GM23338 (cell line): ENCODE results near the gene XYLB. TPM values are rescaled to one million over a fixed set of nuclear protein-coding genes. Genes with fewer than 3 reads are reported as not detected.

Experiments used
- ATAC-seq: fragments of 200-7000 bp; cut with Tn5 transposase; 3 replicates; pipeline ENCODE4 v1.9.1; 2020
- DNase-seq: peaks from one replicate; pipeline ENCODE4 v3.0.0-alpha.2; 2015; ENCODE audit warnings: low spot score
- H2AFZ ChIP-seq: fragments of 200-600 bp; sonication (generic); 2 replicates; pipeline ENCODE4 v1.8.0; 2016; ENCODE audit warnings: antibody characterized with exemption, mild to moderate bottlenecking, moderate library complexity
- H3F3A ChIP-seq: fragments of 200-600 bp; sonication (generic); replicated peaks from 2 replicates; pipeline ENCODE4 v1.8.0; 2017; ENCODE audit warnings: antibody characterized with exemption, mixed run types, low read depth
- H3K27ac ChIP-seq: fragments of 200-600 bp; sonication (generic); 2 replicates; pipeline ENCODE4 v1.6.1; 2016; ENCODE audit warnings: low read depth
- H3K27me3 ChIP-seq: fragments of 200-600 bp; sonication (generic); 2 replicates; pipeline ENCODE4 v1.8.0; 2016; ENCODE audit warnings: mild to moderate bottlenecking, mixed run types, moderate library complexity; ENCODE audit not compliant: insufficient read depth
- H3K36me3 ChIP-seq: fragments of 200-600 bp; sonication (generic); 2 replicates; pipeline ENCODE4 v1.8.0; 2016; ENCODE audit warnings: mild to moderate bottlenecking; ENCODE audit not compliant: insufficient read depth
- H3K4me1 ChIP-seq: fragments of 200-600 bp; sonication (generic); 2 replicates; pipeline ENCODE4 v1.8.0; 2016; ENCODE audit warnings: mild to moderate bottlenecking, moderate library complexity; ENCODE audit not compliant: insufficient read depth
- H3K4me2 ChIP-seq: fragments of 200-600 bp; sonication (generic); 2 replicates; pipeline ENCODE4 v1.7.1; 2017; ENCODE audit warnings: mixed run types
- H3K4me3 ChIP-seq: fragments of 200-600 bp; sonication (generic); 2 replicates; pipeline ENCODE4 v1.6.1; 2016; ENCODE audit warnings: mixed run types
- H3K79me2 ChIP-seq: fragments of 200-600 bp; sonication (generic); replicated peaks from 2 replicates; pipeline ENCODE4 v1.8.0; 2017; ENCODE audit warnings: mild to moderate bottlenecking; ENCODE audit not compliant: insufficient read depth
- H3K9me2 ChIP-seq: fragments of 200-600 bp; sonication (generic); 2 replicates; pipeline ENCODE4 v1.8.0; 2017; ENCODE audit not compliant: insufficient read depth
- H4K20me1 ChIP-seq: fragments of 200-600 bp; sonication (generic); replicated peaks from 2 replicates; pipeline ENCODE4 v1.8.0; 2017; ENCODE audit warnings: mild to moderate bottlenecking; ENCODE audit not compliant: insufficient read depth
- H3K27ac Mint-ChIP-seq: 2 replicates; pipeline ENCODE4 v1.8.0; 2020; ENCODE audit warnings: inconsistent platforms, mild to moderate bottlenecking, moderate library complexity, mixed read lengths
- H3K27me3 Mint-ChIP-seq: 3 replicates; pipeline ENCODE4 v1.8.0; 2022; ENCODE audit warnings: low read depth, mild to moderate bottlenecking, moderate library complexity, mixed read lengths, inconsistent platforms; ENCODE audit not compliant: insufficient read depth, poor library complexity
- H3K36me3 Mint-ChIP-seq: 3 replicates; pipeline ENCODE4 v1.8.0; 2021; ENCODE audit warnings: low read depth, mild to moderate bottlenecking, inconsistent platforms, moderate library complexity, mixed read lengths
- H3K4me1 Mint-ChIP-seq: 3 replicates; pipeline ENCODE4 v1.8.0; 2020; ENCODE audit warnings: mild to moderate bottlenecking, inconsistent platforms, mixed read lengths
- H3K4me3 Mint-ChIP-seq: 3 replicates; pipeline ENCODE4 v1.8.0; 2021; ENCODE audit warnings: moderate library complexity, mild to moderate bottlenecking, inconsistent platforms, mixed read lengths
- H3K9me3 Mint-ChIP-seq: 3 replicates; pipeline ENCODE4 v1.8.0; 2020; ENCODE audit warnings: moderate library complexity, mild to moderate bottlenecking, inconsistent platforms, mixed read lengths
- CREB1 ChIP-seq: fragments of 250-450 bp; sonication (Bioruptor Pico); IDR thresholded peaks from 2 replicates; pipeline ENCODE4 v1.5.0; 2020; ENCODE audit warnings: low read depth, mild to moderate bottlenecking, moderate library complexity
- CTCF ChIP-seq, 2 experiments: fragments of 200-600 bp in 1 of 2; sonication (generic) in 1 of 2; conservative IDR thresholded peaks; 2 replicates each; pipeline versions ENCODE4 v1.5.1 to v1.6.1; 2016 to 2017; ENCODE audit warnings: antibody characterized with exemption in 2 of 2, low read depth in 2 of 2, mild to moderate bottlenecking in 2 of 2, moderate library complexity in 1 of 2
- ETS1 ChIP-seq: IDR thresholded peaks from 2 replicates; pipeline ENCODE4 v1.6.1; 2016; ENCODE audit warnings: antibody characterized with exemption
- EZH2 ChIP-seq: fragments of 200-600 bp; sonication (generic); IDR thresholded peaks from one replicate; pipeline ENCODE4 v1.8.0; 2017; ENCODE audit warnings: antibody characterized with exemption, mild to moderate bottlenecking, low read depth; ENCODE audit not compliant: unreplicated experiment
- EZH2phosphoT487 ChIP-seq: fragments of 200-600 bp; sonication (generic); IDR thresholded peaks from one replicate; pipeline ENCODE4 v1.8.1; 2018; ENCODE audit warnings: antibody characterized with exemption; ENCODE audit not compliant: unreplicated experiment
- JUNB ChIP-seq: IDR thresholded peaks from one replicate; pipeline ENCODE4 v1.6.1; 2016; ENCODE audit warnings: antibody characterized with exemption; ENCODE audit not compliant: unreplicated experiment
- NANOG ChIP-seq: IDR thresholded peaks from 2 replicates; pipeline ENCODE4 v1.6.1; 2016; ENCODE audit warnings: antibody characterized with exemption, borderline replicate concordance
- POLR2AphosphoS5 ChIP-seq: IDR thresholded peaks from 2 replicates; pipeline ENCODE4 v1.6.1; 2016; ENCODE audit warnings: antibody characterized with exemption, low read depth
- REST ChIP-seq: IDR thresholded peaks from one replicate; pipeline ENCODE4 v1.6.1; 2018; ENCODE audit warnings: antibody characterized with exemption; ENCODE audit not compliant: unreplicated experiment
- STAT1 ChIP-seq: IDR thresholded peaks from one replicate; pipeline ENCODE4 v1.6.1; 2016; ENCODE audit warnings: antibody characterized with exemption; ENCODE audit not compliant: unreplicated experiment
- ZNF114 ChIP-seq: fragments of 250-450 bp; sonication (Bioruptor Pico); IDR thresholded peaks from 2 replicates; pipeline ENCODE4 v1.5.0; 2020; ENCODE audit warnings: mild to moderate bottlenecking, moderate library complexity
- ZNF331 ChIP-seq: fragments of 250-450 bp; sonication (Bioruptor Pico); IDR thresholded peaks from 2 replicates; pipeline ENCODE4 v1.5.0; 2020; ENCODE audit warnings: low read depth, mild to moderate bottlenecking, moderate library complexity
- polyA plus RNA-seq: library from polyadenylated mRNA; unstranded; fragments of >200 nt; fragmentation: Nextera tagmentation; extraction: Ambion mirVana; gene quantifications from 2 replicates; pipeline ENCODE4 v1.2.1, GENCODE V29; 2016
- total RNA-seq: library from RNA; depleted of rRNA; stranded (reverse); fragments of >200 nt; shearing (Covaris generic); gene quantifications from 2 replicates; pipeline ENCODE4 v1.2.3, GENCODE V29; 2014

The XYLB gene
- total and polyA plus RNA-seq, 2 experiments from 2014 or later: 1.6 to 3.3 TPM

GRCh38 chr3:38382506-38383080 is 36.0 kb downstream of the XYLB start (continued):
- no peak for TF ChIP-seq CREB1 (CRISPR knock-in tag)
- no peak for TF ChIP-seq ETS1
- no peak for TF ChIP-seq REST
- no peak for TF ChIP-seq STAT1
- no peak for TF ChIP-seq EZH2
- TF ChIP-seq JUNB: no peak
- no peak for TF ChIP-seq NANOG

GRCh38 chr3:38383156-38383875 is 36.7 kb downstream of the XYLB start:
- Histone ChIP-seq H3K4me2 (no peak overlapping the region), H3F3A (no peaks in the 10 kb centered on the region), H4K20me1 (no peaks in the 10 kb centered on the region), H2AFZ (no peak overlapping the region), H3K4me3 (no peak overlapping the region), H3K36me3 (peaks cover 10% of the 10 kb centered on the region; the same call in 1 of the 2 replicates), H3K4me1 (no peaks in the 10 kb centered on the region), H3K9me2 (no peaks in the 10 kb centered on the region), H3K79me2 (no peaks in the 10 kb centered on the region), H3K27me3 (no peaks in the 10 kb centered on the region), H3K27ac (no peak overlapping the region)
- peaks cover 15% of the 10 kb centered on the region; the same call in 2 of the 3 replicates for H3K9me3 Mint-ChIP-seq
- peaks cover 55% of the 10 kb centered on the region for H3K36me3 Mint-ChIP-seq
- no peak overlapping the region for H3K27ac Mint-ChIP-seq
- ATAC-seq (no peak), DNase-seq (no peak)
- peaks cover 8% of the 10 kb centered on the region; the same call in 2 of the 3 replicates for H3K4me1 Mint-ChIP-seq
- H3K27me3 Mint-ChIP-seq: peaks cover 6% of the 10 kb centered on the region
- H3K4me3 Mint-ChIP-seq: no peak overlapping the region
- no peak for TF ChIP-seq EZH2phosphoT487
- TF ChIP-seq JUNB: no peak
- TF ChIP-seq POLR2AphosphoS5: no peak
- TF ChIP-seq NANOG: no peak
- no peak for TF ChIP-seq ETS1
- no peak for TF ChIP-seq CTCF (conservative IDR thresholded peaks at IDR 0.05; ENCODE audit: low read depth in 2 of 2)
- no peak for TF ChIP-seq CREB1 (CRISPR knock-in tag)
- no peak for TF ChIP-seq ZNF331 (CRISPR knock-in tag)
- no peak for TF ChIP-seq ZNF114 (CRISPR knock-in tag)
- TF ChIP-seq EZH2: no peak
